GM19351 (cell line): ENCODE results near the gene FOXM1.

Experiments
- ATAC-seq: cut with Tn5 transposase; IDR thresholded peaks from one replicate; pipeline ENCODE4 v1.9.1; 2021; ENCODE audit warnings: mild to moderate bottlenecking, moderate library complexity; ENCODE audit not compliant: unreplicated experiment

The FOXM1 gene

GRCh38 chr12:2841056-2841650, 35.8 kb downstream of the FOXM1 start:
- no peak for ATAC-seq

GRCh38 chr12:2836574-2836973, 40.4 kb downstream of the FOXM1 start:
- ATAC-seq: no peak

- ATAC-seq: no peak
Measured at GRCh38 chr12:2835691-2836403, 41.1 kb downstream of the FOXM1 start.

- no peak for ATAC-seq
Measured at GRCh38 chr12:2834581-2835491, 42.1 kb downstream of the FOXM1 start, which contains the start of gene NRIP2. NRIP2 (minus strand) TSS chr12:2835035; CDS start chr12:2834983, 52 bp downstream.

- ATAC-seq: no peak
Measured at GRCh38 chr12:2833810-2834209, 43.2 kb downstream of the FOXM1 start.

- ATAC-seq: no peak
Measured at GRCh38 chr12:2833327-2833726, 43.6 kb downstream of the FOXM1 start.

GRCh38 chr12:2832550-2833127, 44.3 kb downstream of the FOXM1 start:
- ATAC-seq: no peak

- no peak for ATAC-seq
Measured at GRCh38 chr12:2829275-2829674, 47.7 kb downstream of the FOXM1 start.

GRCh38 chr12:2826721-2827515, 50.1 kb downstream of the FOXM1 start:
- no peak for ATAC-seq

GRCh38 chr12:2826036-2826435, 50.9 kb downstream of the FOXM1 start:
- ATAC-seq: no peak

- ATAC-seq: no peak
Measured at GRCh38 chr12:2825132-2825531, 51.8 kb downstream of the FOXM1 start.

GRCh38 chr12:2824541-2824940, 52.4 kb downstream of the FOXM1 start:
- no peak for ATAC-seq

- no peak for ATAC-seq
Measured at GRCh38 chr12:2823483-2823882, 53.5 kb downstream of the FOXM1 start.

GRCh38 chr12:2820432-2820831, 56.5 kb downstream of the FOXM1 start:
- ATAC-seq: no peak

GRCh38 chr12:2819810-2820209, 57.2 kb downstream of the FOXM1 start:
- no peak for ATAC-seq

- ATAC-seq: peak; percentile 40
Measured at GRCh38 chr12:2813214-2814185, 63.5 kb downstream of the FOXM1 start.

GRCh38 chr12:2812290-2813213, 64.4 kb downstream of the FOXM1 start, which contains the start of gene ITFG2:
ITFG2 (plus strand) TSS chr12:2812668; CDS start chr12:2812761, 93 bp downstream.
- ATAC-seq: peak; percentile 96

GRCh38 chr12:2811801-2812200, 65.2 kb downstream of the FOXM1 start:
- no peak for ATAC-seq
